Stomach (tissue), 9 donors: ENCODE data around the gene ITGAV. TPM values are rescaled to one million over a fixed set of nuclear protein-coding genes. Genes with fewer than 3 reads are reported as not detected.

ENCODE experiments used
- DNase-seq, 2 donors: peaks; one replicate each; pipeline versions ENCODE4 v3.0.0 to v3.0.0-alpha.2; 2013 to 2019
- H3K27ac ChIP-seq, 5 donors: fragments of 200-600 bp in 4 of 5; sonication (generic) in 4 of 5; one replicate each; pipeline ENCODE4 v1.5.1; 2013 to 2019; ENCODE audit warnings: mild to moderate bottlenecking in 1 of 5, moderate library complexity in 1 of 5
- H3K27me3 ChIP-seq, 3 donors: fragments of 200-600 bp; sonication (generic); one replicate each; pipeline ENCODE4 v1.5.1; 2017 to 2019; ENCODE audit warnings: mixed run types in 1 of 3
- H3K36me3 ChIP-seq, 4 donors: fragments of 200-600 bp; sonication (generic); 1 replicate in 3 of 4; 2 replicates in 1 of 4; pipeline ENCODE4 v1.5.1; 2016 to 2019
- H3K4me1 ChIP-seq, 4 donors: fragments of 200-600 bp; sonication (generic); one replicate each; pipeline ENCODE4 v1.5.1; 2016 to 2019
- H3K4me3 ChIP-seq, 4 donors: fragments of 200-600 bp; sonication (generic) in 3 of 4; one replicate each; pipeline ENCODE4 v1.5.1; 2016 to 2019; ENCODE audit warnings: mild to moderate bottlenecking in 1 of 4
- H3K9me3 ChIP-seq, 4 donors: fragments of 200-600 bp; sonication (generic); one replicate each; pipeline ENCODE4 v1.5.1; 2016 to 2019
- CTCF ChIP-seq, 7 experiments: fragments of 450-650 bp in 4 of 7; fragments of 200-600 bp in 3 of 7; sonication (generic) in 3 of 7; IDR thresholded peaks; one replicate each; pipeline ENCODE4 v1.5.1; 2016 to 2019; ENCODE audit warnings: antibody characterized with exemption in 7 of 7, control low read depth in 2 of 7, mild to moderate bottlenecking in 1 of 7
- EP300 ChIP-seq: sonication (generic); formaldehyde crosslinking; IDR thresholded peaks from one replicate; pipeline ENCODE4 v1.6.1; 2017; ENCODE audit warnings: antibody characterized with exemption
- POLR2A ChIP-seq, 4 donors: fragments of 450-650 bp; IDR thresholded peaks; one replicate each; pipeline ENCODE4 v1.6.1; 2016; ENCODE audit warnings: antibody characterized with exemption in 4 of 4, control low read depth in 2 of 4, mild to moderate bottlenecking in 1 of 4, moderate library complexity in 1 of 4
- POLR2AphosphoS5 ChIP-seq, 3 donors: sonication (generic); formaldehyde crosslinking; IDR thresholded peaks; one replicate each; pipeline ENCODE4 v1.6.1; 2016; ENCODE audit warnings: antibody characterized with exemption in 3 of 3
- WGBS, 5 donors: extraction: QIAGEN DNeasy Blood & Tissue Kit in 3 of 5; methylation state at CpG; one replicate each; pipeline versions ENCODE4 v1.1.5 to v1.1.7; 2013 to 2018; 5-methylcytosine and 5-hydroxymethylcytosine counted together
- intact Hi-C: fragments of 100-400 bp; cut with DNase I; formaldehyde crosslinking; loops from one replicate; pipeline ENCODE4 v1.15.1; 2023; ENCODE audit warnings: low total_unique reads
- polyA plus RNA-seq, 3 donors: library from polyadenylated mRNA; stranded (reverse); fragments of 200-250 nt; gene quantifications; one replicate each; pipeline ENCODE4 v1.2.3, GENCODE V29; 2013
- total RNA-seq, 5 donors: library from RNA; depleted of rRNA; stranded (reverse); fragments of >200 nt; gene quantifications; one replicate each; pipeline versions ENCODE4 v1.1.0 to v1.2.3, GENCODE V29; 2014 to 2016
- donor health status: healthy with polysubstance abuse.
- donor health status: Bipolar disorder and iron deficiency.
- donor health status: healthy.

ITGAV gene
- total and polyA plus RNA-seq, 8 donors, result 7.8 to 393 (median 75.5) TPM

GRCh38 chr2:186632417-186632816, 42.6 kb downstream of the ITGAV start:
- intact Hi-C loops, result no loop called here
- TF ChIP-seq EP300 (no peak), POLR2AphosphoS5 (IDR thresholded peaks at IDR 0.05) (no peak), CTCF (IDR thresholded peaks at IDR 0.05) (no peak), POLR2A (IDR thresholded peaks at IDR 0.05) (no peak)
- H3K9me3 ChIP-seq, result no peaks in the 10 kb centered on the region
- H3K36me3 ChIP-seq, result peaks cover 0 to 23% (median 13%) of the 10 kb centered on the region in 4 donors
- 92 to 97% (median 94%) methylated on average over 2 of the region's 2 CpGs for WGBS, 5 donors
- no peak for DNase-seq
- no peaks in the 10 kb centered on the region for H3K27me3 ChIP-seq
- no peak overlapping the region for H3K4me3 ChIP-seq
- no peak overlapping the region for H3K27ac ChIP-seq
- H3K4me1 ChIP-seq, result peaks cover 0 to 10% (median 0%) of the 10 kb centered on the region in 4 donors

GRCh38 chr2:186634701-186635100, 44.8 kb downstream of the ITGAV start:
- intact Hi-C loops, result no loop called here
- peaks cover 0 to 3% (median 0%) of the 10 kb centered on the region in 4 donors for H3K4me1 ChIP-seq
- no peak overlapping the region for H3K27ac ChIP-seq
- no peaks in the 10 kb centered on the region for H3K9me3 ChIP-seq
- TF ChIP-seq POLR2AphosphoS5 (IDR thresholded peaks at IDR 0.05), result no peak
- TF ChIP-seq CTCF (IDR thresholded peaks at IDR 0.05), result no peak
- TF ChIP-seq POLR2A (IDR thresholded peaks at IDR 0.05), result no peak
- TF ChIP-seq EP300, result no peak
- DNase-seq, result no peak
- no peaks in the 10 kb centered on the region for H3K27me3 ChIP-seq
- peaks cover 0 to 46% (median 33%) of the 10 kb centered on the region in 4 donors for H3K36me3 ChIP-seq
- no peak overlapping the region for H3K4me3 ChIP-seq

- no peak for DNase-seq
- Histone ChIP-seq H3K27ac (no peak overlapping the region), H3K9me3 (no peaks in the 10 kb centered on the region), H3K27me3 (no peaks in the 10 kb centered on the region), H3K36me3 (peaks cover 0 to 67% (median 48%) of the 10 kb centered on the region in 4 donors), H3K4me1 (peaks cover 0 to 12% (median 0%) of the 10 kb centered on the region in 4 donors), H3K4me3 (no peak overlapping the region)
- WGBS, 5 donors, result 86 to 95% (median 91%) methylated on average over 11 of the region's 11 CpGs
- intact Hi-C loops, result no loop called here
- TF ChIP-seq EP300, result no peak
- TF ChIP-seq POLR2A (IDR thresholded peaks at IDR 0.05), result no peak
- no peak for TF ChIP-seq CTCF (IDR thresholded peaks at IDR 0.05)
- TF ChIP-seq POLR2AphosphoS5 (IDR thresholded peaks at IDR 0.05), result no peak
Observed at GRCh38 chr2:186636800-186637496, 47.1 kb downstream of the ITGAV start.

- intact Hi-C loops, result no loop called here
- peaks cover 0 to 72% (median 52%) of the 10 kb centered on the region in 4 donors for H3K36me3 ChIP-seq
Observed at GRCh38 chr2:186637497-186637800, 47.6 kb downstream of the ITGAV start.

More at GRCh38 chr2:186637497-186637800, 47.6 kb downstream of the ITGAV start:
- no peak for DNase-seq
- H3K27ac ChIP-seq, result no peak overlapping the region
- H3K4me1 ChIP-seq, result peaks cover 0 to 14% (median 0%) of the 10 kb centered on the region in 4 donors
- no peaks in the 10 kb centered on the region for H3K27me3 ChIP-seq
- no peaks in the 10 kb centered on the region for H3K9me3 ChIP-seq
- no peak overlapping the region for H3K4me3 ChIP-seq
- TF ChIP-seq CTCF (IDR thresholded peaks at IDR 0.05), result no peak
- TF ChIP-seq POLR2AphosphoS5 (IDR thresholded peaks at IDR 0.05), result no peak
- TF ChIP-seq EP300, result no peak
- no peak for TF ChIP-seq POLR2A (IDR thresholded peaks at IDR 0.05)
